ENCODE results near the gene PNMA1. TPM values are rescaled to one million over a fixed set of nuclear protein-coding genes. Genes with fewer than 3 reads are reported as not detected.

The PNMA1 gene
- total RNA-seq, 1 experiment from 2014 or later: 43.3 TPM

DNA sequence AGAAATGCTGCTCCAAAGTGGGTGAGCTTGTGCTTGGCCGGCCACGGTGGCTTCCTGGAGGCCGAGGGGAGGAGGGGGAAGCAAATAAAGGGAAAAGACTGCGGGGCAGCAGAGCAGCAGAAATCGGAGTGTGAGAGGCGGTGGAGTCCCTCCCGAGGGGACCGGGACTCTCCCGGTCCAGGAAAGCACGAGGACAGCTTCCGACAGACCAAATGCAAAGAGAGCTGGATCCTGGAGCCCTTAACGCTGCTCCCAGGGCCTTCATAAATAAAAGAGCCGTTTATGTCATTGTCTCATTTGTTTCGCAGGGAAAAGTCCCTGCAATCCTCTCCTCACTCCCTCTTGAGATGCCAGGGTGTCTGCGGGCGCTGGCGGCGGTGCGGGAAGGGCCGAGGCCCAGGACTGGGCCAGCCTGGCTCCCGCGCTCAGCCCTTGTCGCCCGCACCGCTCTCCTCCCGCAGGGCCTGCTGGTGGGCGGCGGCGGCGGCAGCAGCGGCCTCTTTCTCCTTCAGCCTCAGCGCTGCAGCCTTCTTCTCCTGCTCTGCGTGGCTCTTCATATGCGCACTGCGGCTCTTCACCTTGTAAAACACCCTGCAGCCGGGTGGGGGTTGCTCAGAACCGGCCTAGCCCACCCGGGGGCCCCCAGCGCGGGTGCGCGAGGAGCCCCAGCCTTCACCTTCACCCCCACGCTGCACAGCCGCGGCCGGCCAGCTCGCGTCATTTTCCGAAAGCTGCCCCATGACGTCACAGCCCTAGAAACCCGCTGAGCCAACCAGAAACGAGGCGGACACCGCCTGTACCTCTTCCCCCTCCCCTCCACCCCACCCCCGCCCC is 4.5 kb upstream of the PNMA1 start:
- no TSS peak for BruUV-seq (replicated peaks)
- ChIA-PET POLR2A (no interaction called here), CTCF (interaction anchor here (0.6 to 2.7 kb wide), 3 partner anchors 11 to 168 kb away, joined by 3 to 6 read pairs (median 6); no protein-coding TSS in a partner anchor)
- TF ChIP-seq, protein P1, sequence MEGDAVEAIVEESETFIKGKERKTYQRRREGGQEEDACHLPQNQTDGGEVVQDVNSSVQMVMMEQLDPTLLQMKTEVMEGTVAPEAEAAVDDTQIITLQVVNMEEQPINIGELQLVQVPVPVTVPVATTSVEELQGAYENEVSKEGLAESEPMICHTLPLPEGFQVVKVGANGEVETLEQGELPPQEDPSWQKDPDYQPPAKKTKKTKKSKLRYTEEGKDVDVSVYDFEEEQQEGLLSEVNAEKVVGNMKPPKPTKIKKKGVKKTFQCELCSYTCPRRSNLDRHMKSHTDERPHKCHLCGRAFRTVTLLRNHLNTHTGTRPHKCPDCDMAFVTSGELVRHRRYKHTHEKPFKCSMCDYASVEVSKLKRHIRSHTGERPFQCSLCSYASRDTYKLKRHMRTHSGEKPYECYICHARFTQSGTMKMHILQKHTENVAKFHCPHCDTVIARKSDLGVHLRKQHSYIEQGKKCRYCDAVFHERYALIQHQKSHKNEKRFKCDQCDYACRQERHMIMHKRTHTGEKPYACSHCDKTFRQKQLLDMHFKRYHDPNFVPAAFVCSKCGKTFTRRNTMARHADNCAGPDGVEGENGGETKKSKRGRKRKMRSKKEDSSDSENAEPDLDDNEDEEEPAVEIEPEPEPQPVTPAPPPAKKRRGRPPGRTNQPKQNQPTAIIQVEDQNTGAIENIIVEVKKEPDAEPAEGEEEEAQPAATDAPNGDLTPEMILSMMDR (IDR thresholded peaks at IDR 0.05; ENCODE audit: unreplicated experiment): no peak
- intact Hi-C loops (cut with micrococcal nuclease): no loop called here
- Mint-ChIP-seq H3K36me3 (ENCODE audit: insufficient read depth, unreplicated experiment) (peaks cover 94% of the 10 kb centered on the region), H3K9me3 (ENCODE audit: unreplicated experiment) (no peaks in the 10 kb centered on the region), H3K4me1 (ENCODE audit: insufficient read depth, unreplicated experiment) (peaks cover 12% of the 10 kb centered on the region), H3K27me3 (ENCODE audit: insufficient read depth, unreplicated experiment) (no peaks in the 10 kb centered on the region), H3K27ac (ENCODE audit: low read depth, unreplicated experiment) (no peak overlapping the region), H3K4me3 (ENCODE audit: unreplicated experiment) (no peak overlapping the region)
- DNase-seq (ENCODE audit: unreplicated experiment): no peak

DNA sequence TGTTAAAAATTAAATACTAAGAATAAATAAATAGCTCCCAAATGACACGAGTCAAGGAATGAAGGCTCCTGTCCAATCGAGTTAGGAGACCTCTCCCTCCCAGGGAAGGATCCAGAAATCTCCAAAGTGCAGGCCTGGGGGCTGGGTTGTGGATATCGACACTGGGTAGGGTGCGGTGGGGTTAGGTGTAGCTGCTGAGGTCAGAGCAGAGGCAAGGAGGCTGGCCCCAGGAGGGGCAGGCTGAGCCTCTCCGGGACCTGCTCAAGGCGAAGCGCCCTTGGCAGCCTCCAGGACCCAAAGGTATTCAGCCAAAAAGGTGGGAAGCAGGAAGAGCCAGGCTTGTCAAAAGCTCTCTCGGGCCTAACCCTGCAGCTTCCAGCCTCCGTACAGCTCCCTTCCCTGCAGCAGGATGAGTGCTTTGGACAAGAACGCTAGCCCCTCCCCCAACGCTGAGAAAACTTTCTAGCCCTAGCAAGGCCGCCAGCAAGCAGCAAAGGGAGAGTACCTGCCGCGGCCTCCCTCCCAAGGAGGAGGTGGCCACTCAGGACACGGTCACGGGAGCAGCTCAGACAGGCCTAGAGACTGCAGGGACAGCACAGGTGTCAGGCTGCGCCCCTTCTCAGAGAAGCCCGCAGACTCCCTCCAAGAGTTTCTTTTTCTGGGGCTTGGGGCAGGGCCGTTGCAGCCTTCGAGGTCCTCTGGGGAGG is 3.7 kb upstream of the PNMA1 start:
- CTCF ChIA-PET: interaction anchor here (0.6 to 2.7 kb wide), 3 partner anchors 11 to 168 kb away, joined by 3 to 6 read pairs (median 6); no protein-coding TSS in a partner anchor
- H3K4me3 Mint-ChIP-seq (ENCODE audit: unreplicated experiment): no peak overlapping the region
- H3K4me1 Mint-ChIP-seq (ENCODE audit: insufficient read depth, unreplicated experiment): peaks cover 14% of the 10 kb centered on the region
- no peaks in the 10 kb centered on the region for H3K27me3 Mint-ChIP-seq (ENCODE audit: insufficient read depth, unreplicated experiment)
- H3K36me3 Mint-ChIP-seq (ENCODE audit: insufficient read depth, unreplicated experiment): peaks cover 94% of the 10 kb centered on the region
- BruUV-seq (replicated peaks): no TSS peak
- POLR2A ChIA-PET: interaction anchor here (0.6 to 1.2 kb wide), 2 partner anchors 54 to 134 kb away, joined by 3 read pairs; partner anchors contain the start of gene PTGR2
- TF ChIP-seq, protein P1 (IDR thresholded peaks at IDR 0.05; ENCODE audit: unreplicated experiment): no peak
- no peak for DNase-seq (ENCODE audit: unreplicated experiment)
- intact Hi-C loops (cut with micrococcal nuclease): no loop called here
- H3K27ac Mint-ChIP-seq (ENCODE audit: low read depth, unreplicated experiment): no peak overlapping the region
- no peaks in the 10 kb centered on the region for H3K9me3 Mint-ChIP-seq (ENCODE audit: unreplicated experiment)

DNA sequence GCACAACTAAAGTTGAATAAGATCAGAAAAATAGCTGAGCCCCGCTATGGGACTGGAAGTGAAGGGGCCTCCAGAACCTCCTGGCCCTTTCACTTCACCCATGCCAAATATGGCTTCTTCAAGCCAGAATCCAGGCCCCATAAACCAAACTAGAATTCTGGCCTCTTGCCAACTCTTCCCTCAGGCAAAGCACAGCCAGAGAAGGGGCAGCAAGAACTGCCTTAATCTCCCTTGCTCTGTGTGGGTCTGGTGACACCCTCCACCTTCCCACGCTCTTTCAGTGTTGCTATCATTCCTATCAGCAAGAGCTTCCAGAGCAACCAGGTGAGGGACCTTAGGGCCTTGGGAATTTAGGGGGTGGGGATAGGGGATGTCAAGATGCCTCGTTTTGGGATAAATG is 3.1 kb upstream of the PNMA1 start:
- POLR2A ChIA-PET: interaction anchor here (0.6 to 1.2 kb wide), 2 partner anchors 53 to 134 kb away, joined by 3 read pairs; partner anchors contain the start of gene PTGR2
- H3K4me1 Mint-ChIP-seq (ENCODE audit: insufficient read depth, unreplicated experiment): peaks cover 20% of the 10 kb centered on the region
- BruUV-seq (replicated peaks): no TSS peak
- no peaks in the 10 kb centered on the region for H3K27me3 Mint-ChIP-seq (ENCODE audit: insufficient read depth, unreplicated experiment)
- CTCF ChIA-PET: interaction anchor here (0.6 to 2.7 kb wide), 3 partner anchors 12 to 963 kb away, joined by 3 to 6 read pairs (median 6); no protein-coding TSS in a partner anchor
- no peak overlapping the region for H3K27ac Mint-ChIP-seq (ENCODE audit: low read depth, unreplicated experiment)
- no peaks in the 10 kb centered on the region for H3K9me3 Mint-ChIP-seq (ENCODE audit: unreplicated experiment)
- intact Hi-C loops (cut with micrococcal nuclease): no loop called here
- H3K4me3 Mint-ChIP-seq (ENCODE audit: unreplicated experiment): no peak overlapping the region
- no peak for DNase-seq (ENCODE audit: unreplicated experiment)
- H3K36me3 Mint-ChIP-seq (ENCODE audit: insufficient read depth, unreplicated experiment): peaks cover 94% of the 10 kb centered on the region
- TF ChIP-seq, protein P1 (IDR thresholded peaks at IDR 0.05; ENCODE audit: unreplicated experiment): no peak

DNA sequence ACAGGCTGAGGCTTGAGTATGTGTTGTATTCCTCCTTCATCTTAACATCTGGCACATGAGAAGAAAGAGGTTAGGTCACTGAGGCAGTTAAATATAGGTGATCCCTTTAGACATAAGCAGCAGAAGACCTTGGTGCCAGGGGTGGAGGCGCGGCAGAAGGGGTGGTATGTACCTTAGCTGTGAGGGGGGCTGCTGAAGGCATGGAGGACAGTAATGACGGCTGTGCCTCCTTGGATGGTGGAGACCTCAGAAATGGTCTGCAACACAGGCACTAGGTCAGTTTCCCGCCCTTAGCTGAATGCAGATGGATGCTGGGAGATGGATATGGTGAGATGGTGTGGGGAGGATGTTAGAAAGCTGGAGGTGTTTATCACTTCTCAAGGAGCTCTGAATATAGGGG is 1.5 kb upstream of the PNMA1 start:
- ChIA-PET CTCF (interaction anchor here (0.7 to 0.9 kb wide), 2 partner anchors 24 to 244 kb away, joined by 3 to 5 read pairs; no protein-coding TSS in a partner anchor), POLR2A (interaction anchor here (0.9 to 1.4 kb wide), 5 partner anchors 8 to 72 kb away, joined by 3 to 5 read pairs (median 3); no protein-coding TSS in a partner anchor)
- Mint-ChIP-seq H3K4me3 (ENCODE audit: unreplicated experiment) (no peak overlapping the region), H3K9me3 (ENCODE audit: unreplicated experiment) (no peaks in the 10 kb centered on the region), H3K36me3 (ENCODE audit: insufficient read depth, unreplicated experiment) (peaks cover 83% of the 10 kb centered on the region), H3K4me1 (ENCODE audit: insufficient read depth, unreplicated experiment) (peaks cover 24% of the 10 kb centered on the region), H3K27ac (ENCODE audit: low read depth, unreplicated experiment) (no peak overlapping the region), H3K27me3 (ENCODE audit: insufficient read depth, unreplicated experiment) (no peaks in the 10 kb centered on the region)
- no TSS peak for BruUV-seq (replicated peaks)
- DNase-seq (ENCODE audit: unreplicated experiment): no peak
- TF ChIP-seq, protein P1 (IDR thresholded peaks at IDR 0.05; ENCODE audit: unreplicated experiment): no peak
- intact Hi-C loops (cut with micrococcal nuclease): no loop called here
